GM19328 (cell line): ENCODE measurements around the gene NUP98.
"Not testable (repeated sequence)": the region's sequence is repeated elsewhere in the genome, so short reads cannot be mapped to it uniquely, and the experiment has no call there.

ENCODE experiments used
- ATAC-seq: cut with Tn5 transposase; IDR thresholded peaks from one replicate; pipeline ENCODE4 v1.9.1; 2021; ENCODE audit warnings: mild to moderate bottlenecking, moderate library complexity; ENCODE audit not compliant: unreplicated experiment

The NUP98 gene

DNA sequence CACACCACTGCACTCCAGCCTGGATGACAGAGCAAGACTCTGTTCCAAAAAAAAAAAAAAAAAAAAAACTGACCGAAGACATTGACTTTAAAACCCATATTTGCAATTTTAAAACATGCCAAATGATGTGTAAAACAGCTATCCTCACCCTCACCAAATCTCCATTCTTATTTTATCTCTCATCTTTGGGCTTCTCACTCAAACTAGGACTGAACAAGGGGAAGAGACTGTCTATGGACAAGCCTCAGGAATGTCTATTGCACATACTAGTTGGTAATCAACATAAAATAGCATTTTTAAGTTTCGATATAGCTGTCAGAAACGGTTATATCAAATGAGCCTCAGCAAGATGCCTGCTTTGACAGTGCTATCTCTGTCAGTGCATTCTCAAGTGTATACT lies 118.3 kb downstream of the NUP98 start:
- no peak for ATAC-seq

DNA sequence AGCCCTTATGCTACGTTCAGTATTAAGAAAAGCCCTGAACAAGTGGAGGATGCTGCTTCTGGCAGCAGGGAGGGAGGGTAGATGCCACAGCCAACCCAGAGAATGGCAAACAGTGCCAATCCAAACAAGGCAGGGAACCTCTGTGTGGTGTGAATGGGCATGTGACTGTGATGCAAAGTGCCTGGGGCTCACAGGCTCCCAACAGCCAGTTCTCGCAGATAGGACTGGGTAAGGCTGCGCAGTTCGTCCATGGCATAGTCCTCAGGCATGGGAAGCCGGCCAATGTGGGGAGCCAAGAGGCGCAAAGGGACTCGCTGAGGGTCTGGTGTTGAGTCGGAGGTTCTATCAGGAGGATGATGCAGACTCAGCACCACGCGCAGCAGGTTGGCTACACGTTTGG lies 121.4 kb downstream of the NUP98 start:
- ATAC-seq: no peak

DNA sequence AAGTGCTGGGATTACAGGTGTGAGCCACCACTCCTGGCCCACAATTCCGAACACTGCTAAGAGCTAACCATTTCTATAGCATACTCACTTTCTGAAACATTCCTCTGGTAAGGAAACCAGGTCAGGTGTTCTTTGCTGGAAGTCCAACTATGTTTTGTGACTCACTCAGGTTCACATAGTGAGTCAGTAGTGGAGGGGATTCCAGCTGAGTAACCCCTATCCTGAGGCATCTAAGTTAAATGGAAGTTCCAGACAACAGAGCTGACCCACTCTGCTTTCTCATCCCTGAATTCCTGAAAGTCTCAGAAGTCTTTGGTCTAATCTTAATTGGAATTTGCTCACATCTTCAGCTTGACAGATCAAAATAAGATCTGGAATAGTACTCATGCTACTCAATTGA lies 123.2 kb downstream of the NUP98 start:
- no peak for ATAC-seq

DNA sequence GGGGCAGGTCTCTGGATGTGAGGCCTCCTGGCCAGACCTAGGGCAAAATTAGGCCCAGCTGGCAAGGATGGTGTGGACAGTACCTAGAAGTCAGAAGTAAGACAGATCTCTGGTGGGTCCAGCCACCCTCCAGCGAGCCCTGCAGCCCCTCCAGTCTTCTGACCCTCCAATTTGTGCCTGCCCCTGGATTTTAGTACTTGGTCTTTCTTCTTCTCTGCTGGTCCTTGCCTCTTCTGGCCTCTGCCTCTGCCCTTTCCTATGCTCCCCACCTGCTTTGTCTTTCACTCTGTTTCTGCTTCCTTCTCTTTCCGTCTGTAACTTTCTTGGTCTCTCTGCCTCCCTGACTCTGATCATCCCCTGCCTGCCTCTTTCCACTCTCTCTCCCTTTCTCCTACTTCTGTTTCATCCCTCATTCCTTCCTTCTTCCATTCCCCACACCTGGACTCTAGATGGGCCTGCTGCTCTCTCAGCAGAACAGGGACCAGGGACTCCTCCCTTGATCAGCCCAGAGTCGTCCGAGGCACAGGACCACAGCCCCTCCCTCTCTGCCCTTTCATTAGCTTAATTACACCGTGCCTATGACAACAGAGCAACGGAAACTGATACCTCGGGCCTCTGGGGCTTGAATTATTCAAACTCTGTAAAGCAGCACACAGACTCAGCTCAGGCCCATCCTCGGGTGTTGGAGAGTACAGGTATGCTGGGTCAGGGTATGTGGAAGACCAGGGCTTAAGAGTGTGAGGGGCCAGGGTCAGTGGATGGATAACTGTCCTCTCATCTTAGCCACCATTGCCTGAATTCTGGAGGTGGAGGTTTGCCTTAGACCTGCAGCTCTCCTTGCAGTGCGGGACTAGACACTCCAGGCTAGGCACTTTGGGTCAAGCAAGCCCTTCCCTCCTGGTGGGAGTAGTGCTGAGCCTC lies 125.8 kb downstream of the NUP98 start, which contains the start of gene CHRNA10:
Gene CHRNA10 (minus strand): TSS at position 51 of the 921 bp plus-strand sequence. CDS start 72 bp downstream, outside the sequence.
- no peak for ATAC-seq

DNA sequence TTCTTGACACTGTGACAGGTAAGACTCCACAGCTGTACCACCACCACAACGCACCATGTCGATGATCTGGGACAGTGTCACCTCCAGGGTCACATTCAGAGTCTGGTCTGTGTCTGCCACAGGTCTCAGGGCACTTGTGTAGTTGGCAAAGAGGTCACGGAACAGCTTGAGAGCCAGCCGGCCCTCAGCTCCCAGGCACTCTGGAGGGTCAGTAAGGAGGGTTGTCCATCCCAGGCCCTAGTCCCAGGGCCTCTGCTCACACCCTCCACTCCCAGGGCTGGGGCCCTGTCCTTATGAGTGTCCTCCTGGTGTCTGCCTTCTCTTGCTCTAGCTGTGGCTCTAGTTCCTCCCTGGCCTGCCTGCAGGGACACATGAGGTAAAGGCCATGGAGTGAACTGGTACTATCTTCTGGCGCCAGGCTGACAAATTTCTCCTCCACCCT lies 127.6 kb downstream of the NUP98 start:
- no peak for ATAC-seq

DNA sequence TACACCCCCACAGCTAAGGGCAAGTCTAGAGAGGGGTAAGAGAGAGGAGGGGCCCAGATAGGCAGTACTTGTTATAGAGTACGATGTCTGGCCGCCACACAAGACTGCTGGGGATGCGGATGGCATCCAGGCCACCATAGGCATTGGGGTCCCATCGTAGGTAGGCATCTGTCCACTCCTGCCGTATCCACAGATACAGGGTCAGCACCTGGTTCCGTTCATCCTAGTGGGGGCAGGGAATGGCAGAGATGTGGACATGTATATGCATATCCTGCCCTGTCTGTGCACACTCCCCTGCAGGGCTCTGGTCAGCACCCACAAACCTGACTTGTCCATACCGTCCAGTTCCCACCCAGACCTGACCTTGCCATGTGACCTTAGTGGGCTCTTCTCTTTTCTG lies 128.2 kb downstream of the NUP98 start:
- ATAC-seq: no peak

DNA sequence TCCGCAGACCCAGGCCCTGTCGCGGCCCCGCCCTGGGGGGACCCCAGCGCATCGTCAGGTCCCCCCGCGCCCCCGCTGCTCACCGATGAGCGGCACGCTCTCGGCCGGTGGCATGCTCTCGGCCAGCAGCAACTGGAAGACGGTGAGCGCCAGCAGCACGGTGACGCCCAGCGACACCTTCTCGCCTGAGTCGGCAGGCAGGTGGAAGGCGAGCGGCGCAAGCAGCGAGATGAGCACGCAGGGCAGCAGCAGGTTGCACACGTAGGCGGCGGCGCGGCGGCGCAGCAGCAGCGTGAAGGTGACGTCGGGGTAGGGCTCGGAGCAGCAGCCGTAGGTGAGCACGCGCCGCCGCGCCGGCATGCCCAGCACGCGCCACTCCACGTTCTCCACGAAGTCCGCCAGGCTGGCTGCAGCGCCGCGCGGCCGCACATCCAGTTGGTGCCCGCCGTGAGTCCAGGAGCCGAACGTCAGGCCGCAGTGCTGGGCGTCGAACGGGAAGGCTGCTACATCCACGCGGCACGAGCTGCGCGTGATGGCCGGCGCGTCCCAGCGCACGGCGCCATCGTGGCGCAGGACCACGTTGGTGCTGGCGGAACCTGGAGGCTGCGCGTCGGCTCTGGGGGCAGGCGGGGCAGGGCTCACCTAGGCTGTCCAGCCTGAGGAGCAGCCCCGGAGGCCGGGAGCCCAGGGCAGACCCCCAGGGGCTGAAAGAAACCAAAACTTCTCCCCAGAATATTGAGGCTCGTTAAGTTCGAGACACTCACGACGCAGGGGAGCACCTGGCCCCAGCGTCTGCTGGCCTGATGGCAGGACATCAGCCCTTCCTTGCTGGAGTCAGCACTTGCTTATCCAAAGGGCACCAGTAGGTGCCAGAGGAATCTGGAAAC lies 130.0 kb downstream of the NUP98 start:
- ATAC-seq: no peak

DNA sequence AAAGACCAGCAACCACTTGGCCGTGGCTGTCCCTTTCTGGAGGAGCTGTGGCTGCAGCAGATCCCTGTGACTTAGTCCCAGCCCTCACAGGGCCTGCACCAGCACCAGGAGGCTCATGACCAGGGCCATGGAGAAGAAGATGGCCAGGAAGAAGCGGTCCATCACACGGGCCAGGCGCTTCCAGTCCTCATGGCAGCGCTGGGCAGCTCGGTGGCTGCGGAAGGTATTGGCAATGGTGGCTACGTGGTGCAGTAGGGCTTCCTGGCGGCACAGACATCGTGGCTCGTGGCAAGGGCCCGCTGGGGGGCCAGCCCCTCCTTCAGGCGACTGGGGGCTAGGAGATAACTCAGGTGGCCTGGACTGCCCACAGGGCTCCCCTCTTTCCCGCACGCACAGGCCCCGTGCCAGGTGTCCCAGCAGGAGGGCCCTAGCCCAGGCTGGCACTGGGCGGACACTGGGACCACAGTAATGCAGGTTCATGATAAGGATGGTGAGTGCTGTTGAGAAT lies 131.3 kb downstream of the NUP98 start:
- no peak for ATAC-seq

DNA sequence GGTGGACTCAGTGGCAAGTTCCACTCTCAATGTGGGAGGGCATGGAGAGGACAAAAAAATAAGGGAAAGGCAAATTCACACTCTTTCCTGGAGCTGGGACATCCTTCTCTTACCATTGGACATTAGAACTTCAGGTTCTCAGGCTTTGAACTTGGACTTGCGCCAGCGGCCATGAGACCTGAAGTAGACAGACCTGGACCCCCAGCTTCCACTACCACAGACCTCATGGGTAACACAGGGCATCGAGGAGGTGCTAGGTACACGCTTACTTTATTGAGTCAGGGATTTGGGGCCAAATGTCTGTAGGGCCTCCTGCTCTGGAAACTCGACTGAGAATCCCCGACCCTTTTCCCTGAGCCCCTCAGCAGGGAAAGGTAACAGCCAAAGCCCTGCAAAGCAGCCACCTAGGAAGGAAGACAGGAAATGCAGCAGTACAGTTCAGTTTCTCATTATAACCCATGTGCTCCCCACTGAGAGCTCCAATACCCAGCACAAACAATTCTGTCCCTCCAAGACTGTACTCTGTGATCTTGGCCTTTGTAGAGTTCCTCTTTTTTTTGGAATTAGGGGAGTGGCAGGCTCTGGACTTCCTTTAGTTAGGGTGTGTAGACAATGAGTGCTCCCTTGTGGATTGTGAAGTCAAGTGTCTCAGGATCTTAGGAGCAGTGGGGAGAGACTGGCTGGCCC lies 131.9 kb downstream of the NUP98 start:
- no peak for ATAC-seq

DNA sequence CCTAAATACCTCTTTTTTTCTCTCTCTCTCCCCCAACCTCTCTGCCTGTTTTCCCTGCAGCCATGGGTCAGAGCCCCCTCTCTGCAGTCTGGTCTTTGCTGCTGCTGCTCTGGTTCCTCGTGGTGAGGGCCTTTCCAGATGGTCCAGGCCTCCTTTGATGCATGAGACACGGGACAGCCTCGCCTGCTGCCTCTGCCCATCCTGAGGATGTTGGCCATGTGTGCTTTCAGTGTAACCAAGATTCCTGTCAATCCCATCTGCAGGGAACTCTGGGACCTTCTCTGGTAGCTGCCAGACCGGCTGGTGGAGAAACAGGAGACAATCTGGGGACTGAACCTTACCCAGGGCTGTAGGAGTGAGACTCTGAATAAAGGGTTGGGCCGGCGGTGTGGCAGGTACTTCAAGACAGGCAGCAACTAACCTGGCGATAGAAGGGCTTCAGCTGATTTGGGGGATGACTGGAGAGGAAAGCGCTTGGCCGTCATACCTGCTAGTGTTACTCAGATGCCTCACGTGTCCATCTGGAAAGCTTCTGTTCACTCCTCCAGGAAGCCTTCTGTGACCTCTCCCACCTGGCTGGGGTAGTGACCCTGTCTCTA lies 133.2 kb downstream of the NUP98 start:
- ATAC-seq: no peak

DNA sequence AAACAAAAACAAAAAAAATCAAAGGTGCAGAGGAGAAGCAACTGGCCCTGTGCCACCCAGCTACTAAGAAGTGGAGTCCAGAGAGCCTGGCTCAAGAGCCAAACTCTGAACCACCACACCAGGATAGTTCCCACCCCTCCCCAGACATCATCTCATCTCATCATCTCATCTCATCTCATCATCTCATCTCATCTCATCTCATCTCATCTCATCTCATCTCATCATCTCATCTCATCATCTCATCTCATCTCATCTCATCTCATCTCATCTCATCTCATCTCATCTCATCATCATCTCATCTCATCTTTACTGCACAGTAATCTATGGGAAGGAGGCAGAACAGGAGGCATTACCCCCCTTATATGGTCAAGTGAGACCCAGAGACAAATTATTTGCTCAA lies 134.5 kb downstream of the NUP98 start:
- ATAC-seq: no peak

DNA sequence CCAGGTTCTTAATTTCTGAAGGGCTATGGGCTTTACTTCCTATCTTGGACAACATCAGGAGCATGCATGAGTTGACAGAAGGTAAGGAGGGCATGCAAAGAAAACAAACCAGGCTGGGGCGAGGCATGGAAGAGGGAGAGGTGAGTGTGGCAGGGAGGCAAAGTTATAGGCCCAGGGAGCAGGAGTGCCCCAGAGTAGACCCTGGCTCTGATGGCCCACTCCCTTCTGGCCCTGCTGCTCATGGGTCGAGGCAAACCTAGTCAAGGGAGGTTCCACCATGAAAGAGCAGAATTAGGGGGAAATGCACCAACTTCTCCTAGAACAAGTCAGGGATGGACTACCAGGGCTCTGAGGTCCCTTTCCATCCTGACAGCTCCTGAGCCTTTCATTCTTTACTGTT lies 136.4 kb downstream of the NUP98 start:
- no peak for ATAC-seq

DNA sequence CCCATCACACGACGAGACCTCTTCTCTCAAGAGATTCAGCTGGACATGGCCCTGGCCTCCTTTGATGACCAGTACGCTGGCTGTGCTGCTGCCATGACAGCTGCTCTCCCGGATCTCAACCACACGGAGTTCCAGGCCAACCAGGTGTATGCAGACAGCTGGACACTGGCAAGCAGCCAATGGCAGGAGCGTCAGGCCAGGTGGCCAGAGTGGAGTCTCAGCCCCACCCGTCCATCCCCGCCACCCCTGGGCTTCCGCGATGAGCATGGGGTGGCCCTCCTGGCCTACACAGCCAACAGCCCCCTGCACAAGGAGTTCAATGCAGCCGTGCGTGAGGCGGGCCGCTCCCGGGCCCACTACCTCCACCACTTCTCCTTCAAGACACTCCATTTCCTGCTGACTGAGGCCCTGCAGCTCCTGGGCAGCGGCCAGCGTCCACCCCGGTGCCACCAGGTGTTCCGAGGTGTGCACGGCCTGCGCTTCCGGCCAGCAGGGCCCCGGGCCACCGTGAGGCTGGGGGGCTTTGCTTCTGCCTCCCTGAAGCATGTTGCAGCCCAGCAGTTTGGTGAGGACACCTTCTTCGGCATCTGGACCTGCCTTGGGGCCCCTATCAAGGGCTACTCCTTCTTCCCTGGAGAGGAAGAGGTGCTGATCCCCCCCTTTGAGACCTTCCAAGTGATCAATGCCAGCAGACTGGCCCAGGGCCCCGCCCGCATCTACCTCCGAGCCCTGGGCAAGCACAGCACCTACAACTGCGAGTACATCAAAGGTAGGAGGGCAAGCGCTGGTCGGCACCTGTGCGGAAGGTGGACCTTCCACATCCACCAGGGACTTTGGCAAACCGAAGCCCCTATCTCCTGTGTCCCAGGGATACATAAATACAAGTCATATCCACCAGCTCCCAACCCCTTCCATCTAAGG lies 137.5 kb downstream of the NUP98 start:
- no peak for ATAC-seq

DNA sequence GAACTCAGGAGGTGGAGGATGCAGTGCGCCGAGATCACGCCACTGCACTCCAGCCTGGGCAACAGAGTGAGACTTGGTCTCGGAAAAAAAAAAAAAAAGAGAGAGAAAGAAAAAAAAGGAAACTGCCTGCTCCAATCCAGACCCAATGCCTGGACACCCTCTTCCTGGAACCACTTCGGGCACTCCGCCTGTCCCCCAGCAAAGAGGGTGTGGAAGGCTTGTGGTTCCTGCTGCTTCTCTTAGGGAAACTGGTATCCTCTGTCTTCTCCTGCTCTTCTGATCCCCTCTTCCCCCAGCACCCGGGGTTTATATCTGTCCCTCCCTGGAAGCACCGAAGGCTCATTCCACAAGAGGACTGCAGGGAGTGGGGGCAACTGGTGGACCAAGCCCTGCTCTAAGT lies 139.1 kb downstream of the NUP98 start:
- ATAC-seq: no peak

DNA sequence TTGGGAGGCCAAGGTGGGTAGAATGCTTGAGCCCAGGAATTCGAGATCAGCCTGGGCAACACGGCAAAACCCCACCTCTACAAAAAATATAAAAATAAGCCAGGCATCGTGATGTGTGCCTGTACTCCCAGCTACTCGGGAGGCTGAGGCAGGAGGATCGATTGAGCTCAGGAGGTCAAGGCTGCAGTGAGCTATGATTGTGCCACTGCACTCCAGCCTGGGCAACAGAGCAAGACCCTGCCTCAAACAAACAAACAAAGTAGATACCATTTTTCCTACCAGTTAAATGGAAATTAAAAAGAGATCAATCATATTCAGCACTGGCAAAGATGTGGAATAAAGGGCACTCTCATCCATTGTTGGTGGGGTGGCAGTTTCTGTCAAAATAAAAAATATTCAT lies 140.0 kb downstream of the NUP98 start:
- ATAC-seq: not testable (repeated sequence)

DNA sequence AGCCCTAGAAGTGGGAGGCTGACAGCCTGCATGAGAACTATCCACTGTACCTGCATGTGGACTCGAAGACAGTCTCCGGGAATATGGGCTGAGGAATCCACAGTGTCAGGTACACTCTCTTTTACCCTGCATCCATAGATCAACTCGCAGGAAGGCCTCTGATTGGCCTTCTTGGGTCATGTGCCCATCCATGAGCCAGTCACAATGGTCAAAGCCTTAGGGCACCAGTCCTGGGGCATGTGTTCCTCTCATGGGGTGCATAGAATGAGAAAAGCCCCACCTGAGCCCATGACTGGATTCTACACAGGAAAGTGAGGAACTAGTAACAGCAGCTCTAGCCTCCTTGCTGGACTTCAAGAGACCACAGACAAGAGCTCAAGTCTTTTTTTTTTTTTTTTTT lies 141.8 kb downstream of the NUP98 start:
- no peak for ATAC-seq

DNA sequence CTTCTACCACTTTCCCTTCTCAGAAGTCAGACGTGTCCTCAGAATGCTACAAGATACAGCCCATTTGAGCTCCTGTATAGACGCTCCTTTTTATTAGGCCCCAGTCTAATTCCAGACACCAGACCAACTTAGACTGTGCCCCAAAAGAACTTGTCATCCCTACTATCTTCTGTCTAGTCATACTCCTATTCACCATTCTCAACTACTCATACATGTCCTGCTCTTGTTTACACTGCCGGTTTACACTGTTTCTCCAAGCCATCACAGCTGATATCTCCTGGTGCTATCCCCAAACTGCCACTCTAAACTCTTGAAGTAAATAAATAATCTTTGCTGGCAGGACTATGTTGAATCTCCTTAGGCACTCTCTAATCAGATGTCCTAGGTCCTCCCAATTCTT lies 144.8 kb downstream of the NUP98 start:
- ATAC-seq: not testable (repeated sequence)

DNA sequence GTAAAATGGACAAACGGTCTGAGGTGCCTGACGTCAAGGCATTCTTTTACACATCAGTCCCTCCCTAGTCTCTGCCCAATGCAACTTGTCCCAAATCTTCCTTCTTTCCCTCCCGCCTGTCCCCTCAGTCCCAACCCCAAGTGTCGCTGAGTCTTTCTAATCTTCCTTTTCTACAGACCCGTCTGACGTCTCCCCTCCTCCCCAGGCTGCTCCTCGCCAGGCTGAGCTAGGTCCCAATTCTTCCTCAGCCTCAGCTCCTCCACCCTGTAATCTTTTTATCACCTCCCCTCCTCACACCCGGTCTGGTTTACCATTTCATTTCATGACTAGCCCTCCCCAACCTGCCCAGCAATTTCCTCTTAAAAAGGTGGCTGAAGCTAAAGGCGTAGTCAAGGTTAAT lies 148.0 kb downstream of the NUP98 start:
- not testable (repeated sequence) for ATAC-seq

DNA sequence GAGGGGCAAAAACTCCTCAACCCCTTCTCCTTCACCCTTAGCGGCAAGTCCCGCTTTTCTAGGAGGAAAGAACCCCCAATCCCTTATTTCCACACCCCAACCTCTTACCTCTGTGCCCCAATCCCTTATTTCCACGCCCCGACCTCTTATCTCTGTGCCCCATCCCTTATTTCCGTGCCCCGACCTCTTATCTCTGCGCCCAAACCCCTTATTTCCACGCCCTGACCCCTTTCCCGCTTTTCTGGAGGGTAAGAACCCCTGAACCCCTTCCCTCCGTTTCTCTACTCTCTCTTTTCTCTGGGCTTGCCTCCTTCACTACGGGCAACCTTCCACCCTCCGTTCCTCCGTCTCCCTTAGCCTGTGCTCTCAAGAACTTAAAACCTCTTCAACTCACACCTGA lies 148.5 kb downstream of the NUP98 start:
- not testable (repeated sequence) for ATAC-seq
